Parathyroid adenoma (tissue), 2 donors: ENCODE results near the gene TCF4.

Experiments
- H2AFZ ChIP-seq: fragments of 300-600 bp; sonication (generic); one replicate; pipeline ENCODE4 v1.7.0; 2017; ENCODE audit warnings: antibody characterized with exemption, mild to moderate bottlenecking
- H3K27ac ChIP-seq: fragments of 300-600 bp; sonication (generic); one replicate; pipeline ENCODE4 v1.7.0; 2017
- H3K27me3 ChIP-seq: fragments of 300-600 bp; sonication (generic); one replicate; pipeline ENCODE4 v1.7.0; 2017; ENCODE audit warnings: low read length; ENCODE audit not compliant: control insufficient read depth, insufficient read depth
- H3K36me3 ChIP-seq: fragments of 300-600 bp; sonication (generic); one replicate; pipeline ENCODE4 v1.7.0; 2017; ENCODE audit warnings: low read length; ENCODE audit not compliant: control insufficient read depth, insufficient read depth
- H3K4me1 ChIP-seq: fragments of 300-600 bp; sonication (generic); one replicate; pipeline ENCODE4 v1.7.0; 2017; ENCODE audit warnings: control low read depth
- H3K4me2 ChIP-seq: fragments of 300-600 bp; sonication (generic); one replicate; pipeline ENCODE4 v1.7.0; 2017; ENCODE audit warnings: low read length
- H3K4me3 ChIP-seq: fragments of 300-600 bp; sonication (generic); one replicate; pipeline ENCODE4 v1.7.0; 2017; ENCODE audit warnings: low read depth, low read length
- H3K79me2 ChIP-seq: fragments of 300-600 bp; sonication (generic); one replicate; pipeline ENCODE4 v1.7.0; 2017; ENCODE audit warnings: control low read depth
- H3K9ac ChIP-seq: fragments of 300-600 bp; sonication (generic); one replicate; pipeline ENCODE4 v1.7.0; 2017; ENCODE audit warnings: mild to moderate bottlenecking
- H3K9me3 ChIP-seq: fragments of 300-600 bp; sonication (generic); one replicate; pipeline ENCODE4 v1.7.0; 2017; ENCODE audit warnings: low read length; ENCODE audit not compliant: control insufficient read depth
- CTCF ChIP-seq: fragments of 300-600 bp; sonication (generic); IDR thresholded peaks from one replicate; pipeline ENCODE4 v1.7.0; 2017; ENCODE audit warnings: antibody characterized with exemption, mild to moderate bottlenecking
- donor health status: primary hyperparathyroidism.

The TCF4 gene

DNA sequence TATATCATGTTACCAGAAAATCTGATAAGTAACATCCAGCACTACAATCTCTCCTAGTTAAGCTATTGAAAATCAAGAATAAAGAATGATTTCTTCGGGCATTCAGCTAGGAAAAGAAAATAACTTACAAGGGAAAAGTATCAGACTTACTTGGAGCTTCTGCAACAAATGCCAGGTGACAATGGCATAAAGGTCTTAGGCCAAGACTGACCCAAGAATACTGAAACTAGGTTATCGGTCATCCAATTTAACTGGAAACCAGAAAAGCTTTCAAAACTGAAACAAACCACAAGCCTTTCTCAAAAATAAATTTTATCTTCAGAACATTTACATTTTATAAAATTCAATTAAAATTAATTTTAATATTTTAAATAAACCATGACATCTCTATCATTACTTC is 414.7 kb downstream of the TCF4 start:
- H3K27ac ChIP-seq, result no peak overlapping the region
- H2AFZ ChIP-seq, result no peak overlapping the region
- H3K79me2 ChIP-seq, result no peaks in the 10 kb centered on the region
- TF ChIP-seq CTCF, result no peak
- H3K4me1 ChIP-seq, result no peaks in the 10 kb centered on the region
- H3K9ac ChIP-seq, result no peak overlapping the region
- H3K36me3 ChIP-seq, result no peaks in the 10 kb centered on the region
- H3K9me3 ChIP-seq, result no peaks in the 10 kb centered on the region
- H3K4me2 ChIP-seq, result no peak overlapping the region
- H3K27me3 ChIP-seq, result no peaks in the 10 kb centered on the region
- no peak overlapping the region for H3K4me3 ChIP-seq
